ENCODE results near the gene BMP8A. TPM values are rescaled to one million over a fixed set of nuclear protein-coding genes. Genes with fewer than 3 reads are reported as not detected.

Gene BMP8A
- not detected for polyA plus RNA-seq (2013, experiment 1 of 2)
- polyA plus RNA-seq (2013, experiment 2 of 2), result not detected

- H3K4ac ChIP-seq (ENCODE audit: low read depth in 1 of 2, low read length in 2 of 2), result no peak within 1 kb of the TSS
- no peak within 1 kb of the TSS for H4K8ac ChIP-seq (ENCODE audit: low read length)
- H3K9me3 ChIP-seq (ENCODE audit: control insufficient read depth, low read length), result no peaks in the 10 kb centered on the region
- peak within 1 kb of the TSS in 1 of 2 experiments; percentile 40 for H3K18ac ChIP-seq (ENCODE audit: low read depth in 1 of 2, low read length in 2 of 2)
- no peaks in the 10 kb centered on the region for H3K79me1 ChIP-seq (replicated peaks; ENCODE audit: low read length, poor library complexity, severe bottlenecking)
- peaks cover 12 to 18% of the 10 kb centered on the region in 2 experiments for H3K36me3 ChIP-seq (ENCODE audit: control insufficient read depth in 1 of 2, insufficient read depth in 2 of 2, low read depth in 1 of 2, low read length in 2 of 2)
- peak within 1 kb of the TSS in 1 of 2 experiments; percentile 28 for H3K14ac ChIP-seq (ENCODE audit: low read length in 2 of 2)
- peak; percentile 53 for DNase-seq
- peak within 1 kb of the TSS; percentile 77 for H2AFZ ChIP-seq (ENCODE audit: low read depth, low read length)
- no peak within 1 kb of the TSS for H2BK5ac ChIP-seq (ENCODE audit: low read depth, low read length, poor library complexity, severe bottlenecking)
- WGBS, result 2% methylated on average over 64 of the region's 112 CpGs
- no peak within 1 kb of the TSS for H2BK12ac ChIP-seq (ENCODE audit: low read length in 2 of 2)
- no peak within 1 kb of the TSS for H2BK120ac ChIP-seq (ENCODE audit: low read depth, low read length)
- H4K91ac ChIP-seq (ENCODE audit: low read length), result no peak within 1 kb of the TSS
- H3K4me2 ChIP-seq (ENCODE audit: low read length, poor library complexity, severe bottlenecking), result peak within 1 kb of the TSS; percentile 91
- H3K27me3 ChIP-seq (ENCODE audit: control insufficient read depth in 1 of 2, insufficient read depth in 1 of 2, low read length in 2 of 2), result peaks cover 16 to 29% of the 10 kb centered on the region in 2 experiments
- no peak within 1 kb of the TSS for H2BK15ac ChIP-seq (ENCODE audit: low read depth, poor library complexity, severe bottlenecking)
- H3K4me1 ChIP-seq (ENCODE audit: control insufficient read depth, insufficient read depth, low read depth, low read length), result peaks cover 21% of the 10 kb centered on the region
- no peak within 1 kb of the TSS for H3K27ac ChIP-seq (ENCODE audit: low read length, poor library complexity, severe bottlenecking)
- no peak within 1 kb of the TSS for H2AK5ac ChIP-seq (ENCODE audit: low read length, severe bottlenecking)
- H3K9ac ChIP-seq (ENCODE audit: low read length), result no peak within 1 kb of the TSS
- peak within 1 kb of the TSS; percentile 49 to 54 for H3K4me3 ChIP-seq (ENCODE audit: insufficient read depth in 1 of 2, low read depth in 1 of 2, low read length in 2 of 2)
- peak within 1 kb of the TSS in 1 of 2 experiments; percentile 89 for H3K23ac ChIP-seq (ENCODE audit: low read length in 2 of 2)
Observed at GRCh38 chr1:39491146-39491921, at the start of gene BMP8A. TSS of gene BMP8A (plus strand) at chr1:39491636. CDS start at chr1:39491992, 356 bp downstream.

- H3K9ac ChIP-seq (ENCODE audit: low read length), result no peak overlapping the region
- H3K4me2 ChIP-seq (ENCODE audit: low read length, poor library complexity, severe bottlenecking), result no peak overlapping the region
- H3K4me3 ChIP-seq (ENCODE audit: insufficient read depth in 1 of 2, low read depth in 1 of 2, low read length in 2 of 2), result no peak overlapping the region
- H2AFZ ChIP-seq (ENCODE audit: low read depth, low read length), result no peak overlapping the region
- H3K27me3 ChIP-seq (ENCODE audit: control insufficient read depth in 1 of 2, insufficient read depth in 1 of 2, low read length in 2 of 2), result no peaks in the 10 kb centered on the region
- peaks cover 39 to 93% of the 10 kb centered on the region in 2 experiments for H3K36me3 ChIP-seq (ENCODE audit: control insufficient read depth in 1 of 2, insufficient read depth in 2 of 2, low read depth in 1 of 2, low read length in 2 of 2)
- no peak overlapping the region for H2BK5ac ChIP-seq (ENCODE audit: low read depth, low read length, poor library complexity, severe bottlenecking)
- H3K9me3 ChIP-seq (ENCODE audit: control insufficient read depth, low read length), result no peaks in the 10 kb centered on the region
- no peak overlapping the region for H2BK12ac ChIP-seq (ENCODE audit: low read length in 2 of 2)
- H2BK15ac ChIP-seq (ENCODE audit: low read depth, poor library complexity, severe bottlenecking), result no peak overlapping the region
- DNase-seq, result no peak
- no peak overlapping the region for H2BK120ac ChIP-seq (ENCODE audit: low read depth, low read length)
- H4K91ac ChIP-seq (ENCODE audit: low read length), result no peak overlapping the region
- no peaks in the 10 kb centered on the region for H3K4me1 ChIP-seq (ENCODE audit: control insufficient read depth, insufficient read depth, low read depth, low read length)
- no peak overlapping the region for H3K27ac ChIP-seq (ENCODE audit: low read length, poor library complexity, severe bottlenecking)
- peaks cover 3% of the 10 kb centered on the region for H3K79me1 ChIP-seq (replicated peaks; ENCODE audit: low read length, poor library complexity, severe bottlenecking)
- H2AK5ac ChIP-seq (ENCODE audit: low read length, severe bottlenecking), result no peak overlapping the region
- no peak overlapping the region for H3K23ac ChIP-seq (ENCODE audit: low read length in 2 of 2)
- no peak overlapping the region for H3K14ac ChIP-seq (ENCODE audit: low read length in 2 of 2)
- H4K8ac ChIP-seq (ENCODE audit: low read length), result no peak overlapping the region
- no peak overlapping the region for H3K18ac ChIP-seq (ENCODE audit: low read depth in 1 of 2, low read length in 2 of 2)
- no peak overlapping the region for H3K4ac ChIP-seq (ENCODE audit: low read depth in 1 of 2, low read length in 2 of 2)
Observed at GRCh38 chr1:39441797-39442196, 49.6 kb upstream of the BMP8A start.

- H3K27me3 ChIP-seq (ENCODE audit: control insufficient read depth in 1 of 2, insufficient read depth in 1 of 2, low read length in 2 of 2), result no peaks in the 10 kb centered on the region
- H3K27ac ChIP-seq (ENCODE audit: low read length, poor library complexity, severe bottlenecking), result no peak overlapping the region
- H3K4ac ChIP-seq (ENCODE audit: low read depth in 1 of 2, low read length in 2 of 2), result no peak overlapping the region
- H4K8ac ChIP-seq (ENCODE audit: low read length), result no peak overlapping the region
- no peak overlapping the region for H4K91ac ChIP-seq (ENCODE audit: low read length)
- H3K4me3 ChIP-seq (ENCODE audit: insufficient read depth in 1 of 2, low read depth in 1 of 2, low read length in 2 of 2), result no peak overlapping the region
- no peak overlapping the region for H2BK5ac ChIP-seq (ENCODE audit: low read depth, low read length, poor library complexity, severe bottlenecking)
- H3K18ac ChIP-seq (ENCODE audit: low read depth in 1 of 2, low read length in 2 of 2), result no peak overlapping the region
- 100% methylated on average over 2 of the region's 2 CpGs for WGBS
- H3K36me3 ChIP-seq (ENCODE audit: control insufficient read depth in 1 of 2, insufficient read depth in 2 of 2, low read depth in 1 of 2, low read length in 2 of 2), result peaks cover 37 to 95% of the 10 kb centered on the region in 2 experiments
- no peaks in the 10 kb centered on the region for H3K9me3 ChIP-seq (ENCODE audit: control insufficient read depth, low read length)
- H2BK15ac ChIP-seq (ENCODE audit: low read depth, poor library complexity, severe bottlenecking), result no peak overlapping the region
- H2BK12ac ChIP-seq (ENCODE audit: low read length in 2 of 2), result no peak overlapping the region
- no peak overlapping the region for H3K9ac ChIP-seq (ENCODE audit: low read length)
- no peak overlapping the region for H3K23ac ChIP-seq (ENCODE audit: low read length in 2 of 2)
- H3K14ac ChIP-seq (ENCODE audit: low read length in 2 of 2), result no peak overlapping the region
- H3K4me2 ChIP-seq (ENCODE audit: low read length, poor library complexity, severe bottlenecking), result no peak overlapping the region
- H2AK5ac ChIP-seq (ENCODE audit: low read length, severe bottlenecking), result no peak overlapping the region
- H2BK120ac ChIP-seq (ENCODE audit: low read depth, low read length), result no peak overlapping the region
- H2AFZ ChIP-seq (ENCODE audit: low read depth, low read length), result no peak overlapping the region
- peaks cover 7% of the 10 kb centered on the region for H3K79me1 ChIP-seq (replicated peaks; ENCODE audit: low read length, poor library complexity, severe bottlenecking)
- H3K4me1 ChIP-seq (ENCODE audit: control insufficient read depth, insufficient read depth, low read depth, low read length), result no peaks in the 10 kb centered on the region
- DNase-seq, result no peak
Observed at GRCh38 chr1:39445573-39445972, 45.9 kb upstream of the BMP8A start.

- Histone ChIP-seq H2BK15ac (ENCODE audit: low read depth, poor library complexity, severe bottlenecking) (no peak overlapping the region), H3K4me3 (ENCODE audit: insufficient read depth in 1 of 2, low read depth in 1 of 2, low read length in 2 of 2) (no peak overlapping the region), H2AK5ac (ENCODE audit: low read length, severe bottlenecking) (no peak overlapping the region), H3K4me1 (ENCODE audit: control insufficient read depth, insufficient read depth, low read depth, low read length) (no peaks in the 10 kb centered on the region), H2BK120ac (ENCODE audit: low read depth, low read length) (no peak overlapping the region), H4K8ac (ENCODE audit: low read length) (no peak overlapping the region), H3K27ac (ENCODE audit: low read length, poor library complexity, severe bottlenecking) (peak overlapping the region; percentile 3), H3K9me3 (ENCODE audit: control insufficient read depth, low read length) (no peaks in the 10 kb centered on the region), H3K4ac (ENCODE audit: low read depth in 1 of 2, low read length in 2 of 2) (no peak overlapping the region), H3K4me2 (ENCODE audit: low read length, poor library complexity, severe bottlenecking) (no peak overlapping the region), H2AFZ (ENCODE audit: low read depth, low read length) (no peak overlapping the region), H3K79me1 (replicated peaks; ENCODE audit: low read length, poor library complexity, severe bottlenecking) (peaks cover 7% of the 10 kb centered on the region), H4K91ac (ENCODE audit: low read length) (no peak overlapping the region), H3K27me3 (ENCODE audit: control insufficient read depth in 1 of 2, insufficient read depth in 1 of 2, low read length in 2 of 2) (no peaks in the 10 kb centered on the region), H3K14ac (ENCODE audit: low read length in 2 of 2) (no peak overlapping the region), H3K36me3 (ENCODE audit: control insufficient read depth in 1 of 2, insufficient read depth in 2 of 2, low read depth in 1 of 2, low read length in 2 of 2) (peaks cover 42 to 94% of the 10 kb centered on the region in 2 experiments), H3K9ac (ENCODE audit: low read length) (no peak overlapping the region), H3K18ac (ENCODE audit: low read depth in 1 of 2, low read length in 2 of 2) (no peak overlapping the region), H2BK12ac (ENCODE audit: low read length in 2 of 2) (no peak overlapping the region), H3K23ac (ENCODE audit: low read length in 2 of 2) (no peak overlapping the region), H2BK5ac (ENCODE audit: low read depth, low read length, poor library complexity, severe bottlenecking) (no peak overlapping the region)
- DNase-seq, result no peak
- WGBS, result 89% methylated on average over 4 of the region's 5 CpGs
Observed at GRCh38 chr1:39446986-39447567, 44.4 kb upstream of the BMP8A start.
